ENCODE measurements around the gene GPR25. TPM values are rescaled to one million over a fixed set of nuclear protein-coding genes. Genes with fewer than 3 reads are reported as not detected.
"Not testable (repeated sequence)": the region's sequence is repeated elsewhere in the genome, so short reads cannot be mapped to it uniquely, and the experiment has no call there.

Gene GPR25
- polyA plus RNA-seq, 3 donors from 2014 or later = 4.5 to 18.9 (median 14.8) TPM

DNA sequence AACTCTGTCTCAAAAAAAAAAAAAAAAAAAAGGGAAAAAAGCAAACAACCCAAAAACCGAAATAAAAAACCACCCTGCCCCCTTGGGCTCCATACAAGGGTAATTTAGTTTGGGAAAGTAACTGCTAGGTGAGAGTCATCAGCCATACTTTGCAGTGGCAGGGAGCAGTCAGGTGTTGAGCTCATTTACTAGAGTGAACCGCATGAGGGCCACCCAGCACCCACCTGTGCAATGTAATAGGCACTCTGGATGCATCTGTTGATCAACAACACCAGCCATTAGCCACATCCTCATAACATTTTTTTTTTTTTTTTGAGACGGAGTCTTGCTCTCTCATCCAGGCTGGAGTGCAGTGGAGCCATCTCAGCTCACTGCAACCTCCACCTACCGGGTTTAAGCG is 31.0 kb downstream of the GPR25 start:
- no peak overlapping the region for H3K27ac Mint-ChIP-seq
- H3K27me3 Mint-ChIP-seq (ENCODE audit: low read depth in 3 of 3) = peaks cover 0 to 10% (median 2%) of the 10 kb centered on the region in 3 donors
- DNase-seq = no peak

GRCh38 chr1:200904772-200905171 is 32.0 kb downstream of the GPR25 start:
- H3K36me3 Mint-ChIP-seq = peaks cover 0 to 4% (median 0%) of the 10 kb centered on the region in 3 donors
- no peaks in the 10 kb centered on the region for H3K9me3 Mint-ChIP-seq
- peaks cover 0 to 8% (median 2%) of the 10 kb centered on the region in 3 donors for H3K27me3 Mint-ChIP-seq (ENCODE audit: low read depth in 3 of 3)
- H3K27ac Mint-ChIP-seq = peak overlapping the region in 2 of 6 donors; percentile 15 to 58
- H3K4me1 Mint-ChIP-seq = peaks cover 12 to 13% of the 10 kb centered on the region in 2 donors
- H3K4me3 Mint-ChIP-seq = no peak overlapping the region
- DNase-seq = no peak

More for the DNA sequence above, 31.0 kb downstream of the GPR25 start:
- Mint-ChIP-seq H3K36me3 (peaks cover 0 to 4% (median 0%) of the 10 kb centered on the region in 3 donors), H3K9me3 (no peaks in the 10 kb centered on the region), H3K4me1 (peaks cover 12 to 13% of the 10 kb centered on the region in 2 donors), H3K4me3 (no peak overlapping the region)

GRCh38 chr1:200905411-200906052 is 32.8 kb downstream of the GPR25 start:
- Mint-ChIP-seq H3K27me3 (ENCODE audit: low read depth in 3 of 3) (peaks cover 0 to 8% (median 2%) of the 10 kb centered on the region in 3 donors), H3K36me3 (peaks cover 0 to 4% (median 0%) of the 10 kb centered on the region in 3 donors), H3K9me3 (no peaks in the 10 kb centered on the region), H3K27ac (peak overlapping the region in 3 of 6 donors; percentile 10 to 58 (median 15)), H3K4me3 (peak overlapping the region in 2 of 5 donors; percentile 6 to 35), H3K4me1 (peaks cover 12 to 13% of the 10 kb centered on the region in 2 donors)
- DNase-seq = peak; percentile 67 to 68 (median 67)

DNA sequence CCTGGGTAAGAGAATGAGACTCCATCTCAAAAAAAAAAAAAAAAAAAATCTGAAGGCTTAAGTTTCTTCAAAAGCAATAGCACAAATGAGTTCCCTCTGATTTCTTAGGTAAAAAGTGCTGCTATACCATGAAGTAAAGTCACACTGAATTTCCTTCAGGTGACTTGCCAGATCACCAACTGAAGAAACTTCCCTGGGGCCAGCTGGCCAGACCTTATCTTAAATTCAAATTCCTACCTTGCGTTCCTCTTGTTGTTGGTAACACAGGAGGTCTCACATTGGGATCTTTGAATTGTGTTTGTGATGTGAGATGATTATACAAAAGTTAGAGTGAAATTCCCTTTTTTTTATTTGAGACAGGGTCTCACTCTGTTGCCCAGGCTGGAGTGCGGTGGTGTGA is 33.7 kb downstream of the GPR25 start:
- DNase-seq = no peak
- no peak overlapping the region for H3K4me3 Mint-ChIP-seq
- no peaks in the 10 kb centered on the region for H3K36me3 Mint-ChIP-seq
- no peak overlapping the region for H3K27ac Mint-ChIP-seq
- peaks cover 0 to 8% (median 0%) of the 10 kb centered on the region in 3 donors for H3K27me3 Mint-ChIP-seq (ENCODE audit: low read depth in 3 of 3)
- H3K9me3 Mint-ChIP-seq = no peaks in the 10 kb centered on the region
- H3K4me1 Mint-ChIP-seq = peaks cover 12 to 13% of the 10 kb centered on the region in 2 donors

GRCh38 chr1:200907611-200908097 is 34.9 kb downstream of the GPR25 start:
- Mint-ChIP-seq H3K4me1 (peaks cover 12 to 13% of the 10 kb centered on the region in 2 donors), H3K9me3 (no peaks in the 10 kb centered on the region), H3K4me3 (no peak overlapping the region), H3K36me3 (no peaks in the 10 kb centered on the region), H3K27ac (no peak overlapping the region), H3K27me3 (ENCODE audit: low read depth in 3 of 3) (peaks cover 0 to 13% (median 0%) of the 10 kb centered on the region in 3 donors)
- DNase-seq = no peak

GRCh38 chr1:200908191-200908868 is 35.5 kb downstream of the GPR25 start:
- no peak for DNase-seq
- Mint-ChIP-seq H3K27ac (peak overlapping the region in 1 of 6 donors; percentile 57), H3K36me3 (no peaks in the 10 kb centered on the region), H3K9me3 (no peaks in the 10 kb centered on the region), H3K4me1 (peaks cover 12 to 13% of the 10 kb centered on the region in 2 donors), H3K27me3 (ENCODE audit: low read depth in 3 of 3) (peaks cover 0 to 13% (median 0%) of the 10 kb centered on the region in 3 donors), H3K4me3 (no peak overlapping the region)

DNA sequence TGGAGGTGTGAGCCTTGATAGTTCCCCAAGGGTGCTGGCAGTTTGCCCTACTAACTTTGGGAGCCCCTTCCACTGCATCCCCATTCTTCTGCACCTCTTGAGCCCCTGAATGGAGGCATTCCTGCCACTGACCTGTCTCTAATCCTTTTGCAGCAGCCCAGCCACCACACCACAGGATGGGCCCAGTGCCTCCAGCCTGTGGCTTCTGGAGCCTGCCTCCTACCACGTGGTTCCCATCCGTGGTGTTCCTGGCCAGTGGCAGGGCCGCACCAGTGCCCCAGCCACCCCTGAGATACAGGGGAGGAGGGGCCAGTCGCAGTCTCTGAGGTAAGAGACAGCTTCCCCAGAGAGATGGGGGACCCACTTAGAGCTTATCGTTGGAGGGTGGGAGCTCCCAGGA is 36.3 kb downstream of the GPR25 start:
- Mint-ChIP-seq H3K9me3 (no peaks in the 10 kb centered on the region), H3K27ac (no peak overlapping the region), H3K4me3 (no peak overlapping the region), H3K4me1 (peaks cover 12 to 13% of the 10 kb centered on the region in 2 donors), H3K27me3 (ENCODE audit: low read depth in 3 of 3) (peaks cover 0 to 11% (median 0%) of the 10 kb centered on the region in 3 donors), H3K36me3 (no peaks in the 10 kb centered on the region)
- no peak for DNase-seq

DNA sequence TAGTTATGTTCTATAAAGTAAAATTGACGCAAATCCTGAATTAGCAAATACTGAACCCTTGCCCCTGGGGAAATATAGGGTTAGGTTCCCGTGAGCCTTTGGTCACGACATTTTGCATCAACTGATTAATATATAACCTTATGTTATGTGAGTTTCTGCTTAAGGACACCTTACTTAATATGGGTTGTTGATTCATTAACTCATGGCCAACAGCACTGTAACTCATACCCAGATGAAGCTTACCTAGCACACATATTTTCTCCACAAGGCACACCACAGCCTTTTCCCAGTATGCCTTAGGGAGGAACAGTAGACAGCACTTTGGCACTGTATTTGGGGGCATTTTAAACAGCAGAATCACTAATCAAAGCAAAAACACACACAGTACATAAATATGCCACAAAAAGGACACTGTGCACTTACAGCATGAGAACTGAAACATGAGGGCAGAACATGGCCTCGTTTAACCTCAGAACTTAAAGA is 37.0 kb downstream of the GPR25 start:
- no peak for DNase-seq
- Mint-ChIP-seq H3K27ac (no peak overlapping the region), H3K27me3 (ENCODE audit: low read depth in 3 of 3) (peaks cover 0 to 11% (median 0%) of the 10 kb centered on the region in 3 donors), H3K4me3 (no peak overlapping the region), H3K36me3 (no peaks in the 10 kb centered on the region), H3K4me1 (peaks cover 12 to 13% of the 10 kb centered on the region in 2 donors), H3K9me3 (no peaks in the 10 kb centered on the region)

GRCh38 chr1:200911361-200911760 is 38.6 kb downstream of the GPR25 start:
- no peaks in the 10 kb centered on the region for H3K4me1 Mint-ChIP-seq
- no peak overlapping the region for H3K4me3 Mint-ChIP-seq
- no peaks in the 10 kb centered on the region for H3K36me3 Mint-ChIP-seq
- no peaks in the 10 kb centered on the region for H3K9me3 Mint-ChIP-seq
- peaks cover 0 to 11% (median 0%) of the 10 kb centered on the region in 3 donors for H3K27me3 Mint-ChIP-seq (ENCODE audit: low read depth in 3 of 3)
- DNase-seq = no peak
- no peak overlapping the region for H3K27ac Mint-ChIP-seq

DNA sequence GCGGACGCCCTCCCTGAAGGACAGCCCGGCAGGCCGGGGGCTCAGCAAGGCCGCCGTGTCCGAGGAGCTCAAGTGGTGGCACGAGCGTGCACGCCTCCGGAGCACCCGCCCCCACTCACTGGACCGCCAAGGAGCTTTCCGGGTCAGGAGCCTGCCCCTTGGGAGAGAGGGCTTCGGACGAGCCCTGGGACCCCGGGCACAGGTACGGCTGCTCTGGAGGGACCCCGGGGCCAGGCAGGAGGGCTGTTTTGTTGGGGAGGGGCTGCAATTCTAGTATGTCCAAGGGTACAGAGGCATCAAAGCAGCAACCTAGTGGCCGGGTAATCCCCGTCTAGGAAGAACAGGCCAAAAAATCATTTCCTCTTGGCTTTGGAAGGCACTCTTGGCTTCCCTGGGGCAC is 39.2 kb downstream of the GPR25 start:
- not testable (repeated sequence) for H3K4me3 Mint-ChIP-seq, DNase-seq, H3K4me1 Mint-ChIP-seq, H3K36me3 Mint-ChIP-seq, H3K9me3 Mint-ChIP-seq, H3K27ac Mint-ChIP-seq
- H3K27me3 Mint-ChIP-seq (ENCODE audit: low read depth in 3 of 3) = peaks cover 0 to 12% (median 0%) of the 10 kb centered on the region in 3 donors

DNA sequence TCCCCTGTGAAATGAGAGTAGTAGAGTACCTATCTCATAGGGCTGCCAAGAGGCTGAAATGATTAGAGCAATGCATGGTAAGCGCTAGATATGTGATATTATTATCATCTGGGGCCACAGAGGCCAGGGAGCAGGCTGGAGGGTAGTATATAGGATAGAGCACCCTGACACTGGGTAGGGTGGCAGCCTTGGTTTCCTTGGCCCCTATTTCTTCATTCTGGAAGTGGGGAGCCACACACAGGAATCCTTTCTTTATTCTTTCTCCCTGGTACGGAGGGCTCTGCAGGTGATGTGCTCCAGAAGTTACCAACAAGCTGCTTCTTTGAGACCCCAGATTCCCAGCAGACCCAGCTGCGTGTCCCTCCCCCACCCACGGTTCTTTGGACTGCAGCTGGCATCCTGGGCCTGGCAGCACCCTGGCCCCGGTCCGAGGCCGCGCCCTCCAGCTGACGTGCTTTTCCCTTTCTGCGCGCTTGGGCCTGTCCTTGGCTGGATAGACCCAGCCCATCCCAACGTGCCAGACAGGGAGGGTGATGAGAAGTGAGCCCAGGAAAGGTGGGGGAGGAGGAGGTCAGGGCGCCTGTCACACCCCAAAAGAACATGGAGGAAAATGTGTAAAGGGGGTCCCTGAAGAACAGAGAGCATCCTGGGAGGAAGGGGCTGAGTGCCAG is 40.1 kb downstream of the GPR25 start:
- no peaks in the 10 kb centered on the region for H3K9me3 Mint-ChIP-seq
- peaks cover 0 to 12% (median 0%) of the 10 kb centered on the region in 3 donors for H3K27me3 Mint-ChIP-seq (ENCODE audit: low read depth in 3 of 3)
- H3K4me3 Mint-ChIP-seq = no peak overlapping the region
- H3K36me3 Mint-ChIP-seq = no peaks in the 10 kb centered on the region
- DNase-seq = no peak
- H3K27ac Mint-ChIP-seq = no peak overlapping the region
- H3K4me1 Mint-ChIP-seq = no peaks in the 10 kb centered on the region

DNA sequence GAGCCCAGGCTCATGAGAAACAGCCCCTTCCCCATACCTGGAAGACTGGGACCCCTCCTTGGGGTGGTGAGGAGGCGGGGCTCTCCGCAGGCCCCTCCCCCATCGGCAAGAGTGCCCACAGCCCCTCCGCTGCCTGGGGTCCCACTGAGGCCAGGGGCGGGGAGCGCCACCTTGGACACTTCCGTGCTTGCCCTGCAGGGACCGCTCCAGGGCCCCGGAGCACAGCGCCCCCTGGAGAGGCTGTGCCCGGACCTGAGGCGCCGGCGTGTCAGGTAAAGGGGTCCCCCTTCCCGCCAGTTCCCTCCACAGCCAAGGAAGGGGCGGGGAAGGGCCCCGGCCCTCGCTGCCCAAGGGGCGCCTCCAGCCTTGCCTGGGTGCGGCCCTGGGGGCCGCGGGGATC is 43.4 kb downstream of the GPR25 start:
- H3K36me3 Mint-ChIP-seq = no peaks in the 10 kb centered on the region
- H3K27me3 Mint-ChIP-seq (ENCODE audit: low read depth in 3 of 3) = peaks cover 0 to 7% (median 3%) of the 10 kb centered on the region in 3 donors
- no peaks in the 10 kb centered on the region for H3K4me1 Mint-ChIP-seq
- no peak overlapping the region for H3K27ac Mint-ChIP-seq
- no peak overlapping the region for H3K4me3 Mint-ChIP-seq
- DNase-seq = no peak
- H3K9me3 Mint-ChIP-seq = no peaks in the 10 kb centered on the region

DNA sequence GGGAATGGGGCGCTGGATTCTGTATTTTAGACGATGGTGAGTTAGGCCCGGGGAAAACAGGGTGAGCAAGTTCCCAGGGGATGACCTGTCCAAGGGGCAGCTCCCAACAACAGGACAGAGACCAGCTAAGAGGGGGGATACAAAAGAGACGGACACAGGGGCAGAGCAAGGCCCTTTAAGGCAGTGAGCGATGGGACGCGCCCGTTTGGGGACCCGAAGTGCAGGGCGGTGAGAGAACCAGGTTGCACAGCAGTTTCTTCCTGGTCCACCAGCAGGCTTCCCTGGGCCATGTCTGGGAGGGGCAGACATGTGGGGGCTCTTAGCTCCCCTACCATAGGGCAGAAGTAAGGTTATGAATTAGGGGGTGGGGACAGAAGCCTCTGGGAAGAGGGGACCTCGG is 43.9 kb downstream of the GPR25 start:
- peaks cover 0 to 7% (median 3%) of the 10 kb centered on the region in 3 donors for H3K27me3 Mint-ChIP-seq (ENCODE audit: low read depth in 3 of 3)
- no peaks in the 10 kb centered on the region for H3K9me3 Mint-ChIP-seq
- no peaks in the 10 kb centered on the region for H3K4me1 Mint-ChIP-seq
- no peak overlapping the region for H3K27ac Mint-ChIP-seq
- H3K36me3 Mint-ChIP-seq = no peaks in the 10 kb centered on the region
- no peak for DNase-seq
- H3K4me3 Mint-ChIP-seq = no peak overlapping the region
